Measurements from ENCODE around the gene MAPK7. TPM values are rescaled to one million over a fixed set of nuclear protein-coding genes. Genes with fewer than 3 reads are reported as not detected.
A peak's percentile ranks its signal among the peaks of the same experiment; 100 is the strongest.

Gene MAPK7
- total and polyA plus RNA-seq, 2 of the 8 experiments (the other 6 are each of a cell fraction or from before 2014, with no cell fraction given), result 15.2 to 28.1 TPM

DNA sequence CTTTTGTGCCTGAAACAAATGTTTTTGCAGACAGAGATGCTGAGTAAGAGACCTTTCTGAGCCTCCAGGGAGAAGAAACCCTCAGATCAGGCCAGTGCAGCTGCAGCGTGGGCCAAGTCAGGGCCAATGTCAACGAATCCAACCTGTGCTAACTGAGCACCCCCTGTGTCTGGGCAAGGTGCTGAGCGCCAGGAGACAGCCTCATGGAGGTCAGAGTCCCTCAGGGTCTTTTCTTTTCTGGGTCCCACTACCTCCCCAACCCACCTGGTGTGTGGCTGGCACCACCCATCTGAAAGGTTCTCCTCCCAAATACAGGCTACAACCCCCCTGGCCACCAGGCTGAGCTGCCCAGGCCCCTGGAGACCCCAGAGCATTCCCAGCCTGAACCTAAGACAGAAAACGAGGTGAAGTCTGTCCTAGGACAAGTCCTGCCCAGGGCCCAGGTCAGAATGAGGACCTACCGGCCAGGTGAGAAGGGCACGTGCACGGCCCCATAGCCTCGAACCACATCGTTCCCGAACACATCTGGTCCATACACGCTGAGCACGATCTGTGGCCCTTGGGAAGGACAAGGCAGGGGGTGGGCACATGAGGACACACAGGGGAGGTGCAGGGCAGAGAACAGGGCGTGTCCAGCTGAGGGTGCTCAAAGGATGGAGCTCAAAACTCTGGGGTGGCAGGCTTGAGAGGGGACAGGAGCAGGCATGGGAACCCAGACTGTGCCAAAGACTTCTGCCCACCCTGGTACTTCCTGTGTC is 30.8 kb upstream of the MAPK7 start:
- no peak for FAIRE-seq
- CTCF ChIA-PET (ENCODE audit: partially characterized antibody), result interaction anchor here (0.9 to 1.6 kb wide), 4 partner anchors 10 to 415 kb away, joined by 3 to 7 read pairs (median 4); partner anchors contain the start of gene B9D1

More for the DNA sequence above, 30.8 kb upstream of the MAPK7 start:
- no peak overlapping the region for H3K14ac ChIP-seq (ENCODE audit: insufficient read length)
- H3K36me3 ChIP-seq (ENCODE audit: control insufficient read depth in 2 of 4, insufficient read depth in 4 of 4, low read length in 3 of 4), result peaks cover 0 to 5% (median 2%) of the 10 kb centered on the region in 4 experiments; a peak in 2 of 8 replicates
- H3K4ac ChIP-seq (replicated peaks; ENCODE audit: insufficient read length, low read depth, low read length), result no peak overlapping the region
- H3K79me1 ChIP-seq (ENCODE audit: low read depth, low read length), result no peaks in the 10 kb centered on the region
- H4K8ac ChIP-seq (ENCODE audit: extremely low read depth, insufficient read depth, low read length), result peak overlapping the region; percentile 51
- peak overlapping the region; percentile 31; the same call in 1 of the 2 replicates for H2BK15ac ChIP-seq (ENCODE audit: low read length)
- no peak overlapping the region for H3K23ac ChIP-seq (ENCODE audit: insufficient read length)
- no peaks in the 10 kb centered on the region for H3K79me2 ChIP-seq (ENCODE audit: control insufficient read depth in 1 of 2, insufficient read depth in 2 of 2, low read length in 2 of 2)
- TF ChIP-seq TBP (IDR thresholded peaks at IDR 0.05; ENCODE audit: low read depth, low read length), result no peak
- no peak for TF ChIP-seq FOSL1 (IDR thresholded peaks at IDR 0.05; ENCODE audit: insufficient read depth, low read depth, low read length)
- TF ChIP-seq BRCA1 (IDR thresholded peaks at IDR 0.05; ENCODE audit: low read depth, low read length), result no peak
- TF ChIP-seq POLR2AphosphoS5 (IDR thresholded peaks at IDR 0.05; ENCODE audit: low read depth, low read length), result no peak; the same call in 1 of the 2 replicates
- TF ChIP-seq HDAC6 (IDR thresholded peaks at IDR 0.05; ENCODE audit: low read depth, low read length), result no peak
- no peak for TF ChIP-seq SIX5 (IDR thresholded peaks at IDR 0.05; ENCODE audit: low read depth, low read length)
- no peak for TF ChIP-seq MAFK (IDR thresholded peaks at IDR 0.05; ENCODE audit: low read depth, low read length)
- no peak for TF ChIP-seq BCL11A (IDR thresholded peaks at IDR 0.05; ENCODE audit: low read depth in 2 of 2, low read length in 2 of 2)
- TF ChIP-seq RFX5 (IDR thresholded peaks at IDR 0.05; ENCODE audit: borderline replicate concordance, low read depth, low read length), result no peak
- TF ChIP-seq KDM1A (IDR thresholded peaks at IDR 0.05; ENCODE audit: borderline replicate concordance, low read length), result no peak
- no peak overlapping the region for H3K9ac ChIP-seq (replicated peaks in 1 of 4; ENCODE audit: extremely low read depth in 1 of 4, low read depth in 3 of 4, low read length in 3 of 4)
- H2BK20ac ChIP-seq (ENCODE audit: low read length), result no peak overlapping the region
- no peaks in the 10 kb centered on the region for H3K27me3 ChIP-seq (replicated peaks in 1 of 4; ENCODE audit: control insufficient read depth in 3 of 4, extremely low read depth in 1 of 4, insufficient read depth in 3 of 4, low read length in 3 of 4)
- H2AK5ac ChIP-seq (ENCODE audit: low read depth, low read length), result no peak overlapping the region
- H4K91ac ChIP-seq (replicated peaks; ENCODE audit: insufficient read length, low read length), result no peak overlapping the region
- DNase-seq (ENCODE audit: low read depth in 1 of 2, low spot score in 2 of 2), result no peak
- no peaks in the 10 kb centered on the region for H3K23me2 ChIP-seq (ENCODE audit: low read depth, low read length)
- H3K4me2 ChIP-seq (ENCODE audit: insufficient read depth in 1 of 2, low read depth in 2 of 2, low read length in 2 of 2), result no peak overlapping the region
- H4K20me1 ChIP-seq (replicated peaks in 1 of 2; ENCODE audit: control insufficient read depth in 1 of 2, insufficient read depth in 2 of 2, low read length in 2 of 2), result peaks cover 0 to 1% of the 10 kb centered on the region in 2 experiments
- peak overlapping the region; percentile 56; the same call in 1 of the 2 replicates for H2BK5ac ChIP-seq (ENCODE audit: low read depth, low read length)
- 91% methylated on average over 13 of the region's 13 CpGs; no CpG with 5 or more reads in 1 of the 2 experiments for WGBS, 2 experiments (ENCODE audit: extremely low coverage in 1 of 2, insufficient coverage in 1 of 2, insufficient read length in 1 of 2, insufficient replicate concordance in 2 of 2, low coverage in 1 of 2, low lambda C conversion rate in 2 of 2, missing lambda C conversion rate in 1 of 2)
- POLR2A ChIA-PET (ENCODE audit: partially characterized antibody), result interaction anchor here (1.0 to 1.6 kb wide), 2 partner anchors 15 to 30 kb away, joined by 4 read pairs; partner anchors contain the start of genes B9D1 and MAPK7
- no peak overlapping the region for H4K5ac ChIP-seq (ENCODE audit: insufficient read length, low read depth, low read length)
- H3K27ac ChIP-seq (ENCODE audit: low read depth, low read length), result no peak overlapping the region; the same call in 1 of the 2 replicates
- no peak overlapping the region for H2AFZ ChIP-seq (ENCODE audit: low read length)
- no peak overlapping the region for H3K56ac ChIP-seq (replicated peaks; ENCODE audit: insufficient read length, low read depth, low read length)
- H2BK120ac ChIP-seq (replicated peaks; ENCODE audit: low read depth, low read length), result peak overlapping the region; percentile 31
- H3K9me3 ChIP-seq (ENCODE audit: insufficient read depth in 2 of 2, low read depth in 1 of 2, low read length in 1 of 2), result no peaks in the 10 kb centered on the region
- no peak overlapping the region for H3K18ac ChIP-seq (ENCODE audit: extremely low read depth, low read length)
- peaks cover 0 to 2% (median under 1%) of the 10 kb centered on the region in 4 experiments; a peak in 1 of 7 replicates for H3K4me1 ChIP-seq (replicated peaks in 1 of 4; ENCODE audit: control insufficient read depth in 3 of 4, insufficient read depth in 4 of 4, low read length in 3 of 4)
- 0 out of 2 replicates have a peak overlapping the region, but pooled peaks have one; percentile 27 for H2BK12ac ChIP-seq (ENCODE audit: low read depth, low read length)
- no peak overlapping the region for H3K4me3 ChIP-seq (ENCODE audit: extremely low read depth in 1 of 4, insufficient read depth in 2 of 4, low read depth in 3 of 4, low read length in 4 of 4)

All from H1 (cell line).